H1 (cell line): ENCODE results near the gene CFAP210. TPM values are rescaled to one million over a fixed set of nuclear protein-coding genes. Genes with fewer than 3 reads are reported as not detected.

Experiments used
- CTCF ChIA-PET: fragments of 300-600 bp; sonication (Branson Sonifier 250); formaldehyde crosslinking; loops from one replicate; lab custom pipeline; 2021; ENCODE audit not compliant: partially characterized antibody; lab: Charles Lee
- POLR2A ChIA-PET: fragments of 300-600 bp; sonication (Branson Sonifier 250); formaldehyde crosslinking; loops from one replicate; lab custom pipeline; 2021; ENCODE audit warnings: inconsistent platforms; ENCODE audit not compliant: partially characterized antibody; lab: Charles Lee
- DNase-seq, 2 experiments: peaks; one replicate each; pipeline versions ENCODE4 v3.0.0 to v3.0.0-alpha.2; 2010 to 2022; ENCODE audit warnings: low spot score in 2 of 2, low read depth in 1 of 2, mixed read lengths in 1 of 2
- FAIRE-seq: peaks from 2 replicates; lab custom pipeline; 2011; peaks lifted over from hg19 to GRCh38; lab: Jason Lieb, UNC
- H2AFZ ChIP-seq: 2 replicates; pipeline ENCODE4 v1.8.1; 2012; ENCODE audit warnings: low read length, inconsistent platforms
- H2AK5ac ChIP-seq: 2 replicates; pipeline ENCODE4 v1.6.1; 2013; ENCODE audit warnings: low read depth, low read length
- H2BK120ac ChIP-seq: replicated peaks from 2 replicates; pipeline ENCODE3; 2013; ENCODE audit warnings: low read depth, low read length, inconsistent platforms
- H2BK12ac ChIP-seq: 2 replicates; pipeline ENCODE4 v1.6.1; 2013; ENCODE audit warnings: low read depth, low read length
- H2BK15ac ChIP-seq: 2 replicates; pipeline ENCODE4 v1.6.1; 2013; ENCODE audit warnings: low read length
- H2BK20ac ChIP-seq: 2 replicates; pipeline ENCODE4 v1.6.1; 2013; ENCODE audit warnings: low read length
- H2BK5ac ChIP-seq: 2 replicates; pipeline ENCODE4 v1.6.1; 2013; ENCODE audit warnings: low read depth, low read length
- H3K14ac ChIP-seq: 2 replicates; pipeline ENCODE4 v1.6.1; 2013; ENCODE audit warnings: inconsistent platforms; ENCODE audit not compliant: insufficient read length
- H3K18ac ChIP-seq: 2 replicates; pipeline ENCODE4 v1.6.1; 2013; ENCODE audit warnings: low read length; ENCODE audit errors: extremely low read depth
- H3K23ac ChIP-seq: 2 replicates; pipeline ENCODE4 v1.6.1; 2013; ENCODE audit warnings: inconsistent platforms; ENCODE audit not compliant: insufficient read length
- H3K23me2 ChIP-seq: 2 replicates; pipeline ENCODE4 v1.6.1; 2013; ENCODE audit warnings: low read depth, low read length
- H3K27ac ChIP-seq: 2 replicates; pipeline ENCODE4 v1.6.1; 2011; ENCODE audit warnings: low read depth, low read length, inconsistent platforms
- H3K27me3 ChIP-seq, 4 experiments: replicated peaks in 1 of 4; 1 replicate in 1 of 4; 2 replicates in 3 of 4; pipeline versions ENCODE4 v1.6.1 to v1.8.1; 2011 to 2013; ENCODE audit warnings: low read length in 3 of 4, mild to moderate bottlenecking in 3 of 4, inconsistent platforms in 2 of 4, mixed read lengths in 2 of 4, moderate library complexity in 1 of 4; ENCODE audit not compliant: control insufficient read depth in 3 of 4, insufficient read depth in 3 of 4; ENCODE audit errors: extremely low read depth in 1 of 4
- H3K36me3 ChIP-seq, 4 experiments: 2 replicates each; pipeline versions ENCODE4 v1.6.1 to v1.8.1; 2011 to 2013; ENCODE audit warnings: mild to moderate bottlenecking in 4 of 4, low read length in 3 of 4, moderate library complexity in 2 of 4, control low read depth in 1 of 4, inconsistent platforms in 1 of 4; ENCODE audit not compliant: insufficient read depth in 4 of 4, control insufficient read depth in 2 of 4
- H3K4ac ChIP-seq: replicated peaks from 2 replicates; pipeline ENCODE3; 2013; ENCODE audit warnings: low read length, low read depth, mixed read lengths, inconsistent platforms; ENCODE audit not compliant: insufficient read length
- H3K4me1 ChIP-seq, 4 experiments: replicated peaks in 1 of 4; 1 replicate in 1 of 4; 2 replicates in 3 of 4; pipeline versions ENCODE4 v1.6.1 to v1.8.1; 2011 to 2013; ENCODE audit warnings: low read length in 3 of 4, inconsistent platforms in 2 of 4, mixed read lengths in 1 of 4; ENCODE audit not compliant: insufficient read depth in 4 of 4, control insufficient read depth in 3 of 4
- H3K4me2 ChIP-seq, 2 experiments: 2 replicates each; pipeline versions ENCODE4 v1.6.1 to v1.8.1; 2011 to 2013; ENCODE audit warnings: low read depth in 2 of 2, low read length in 2 of 2, control low read depth in 1 of 2, inconsistent platforms in 1 of 2, mild to moderate bottlenecking in 1 of 2; ENCODE audit not compliant: insufficient read depth in 1 of 2
- H3K4me3 ChIP-seq, 4 experiments: fragments of 200-600, 300-600 bp in 1 of 4; sonication (generic), shearing (Covaris generic), sonication (Bioruptor Twin) in 1 of 4; 2 replicates each; pipeline versions ENCODE4 v1.5.1 to v1.8.1; 2011 to 2016; ENCODE audit warnings: low read length in 4 of 4, low read depth in 3 of 4, control low read depth in 2 of 4, inconsistent platforms in 2 of 4, mild to moderate bottlenecking in 2 of 4, mixed read lengths in 1 of 4, moderate library complexity in 1 of 4; ENCODE audit not compliant: insufficient read depth in 2 of 4; ENCODE audit errors: extremely low read depth in 1 of 4
- H3K56ac ChIP-seq: replicated peaks from 2 replicates; pipeline ENCODE3; 2013; ENCODE audit warnings: low read depth, mild to moderate bottlenecking, mixed read lengths, low read length, inconsistent platforms; ENCODE audit not compliant: insufficient read length
- H3K79me1 ChIP-seq: 2 replicates; pipeline ENCODE4 v1.6.1; 2013; ENCODE audit warnings: low read depth, low read length, control low read depth
- H3K79me2 ChIP-seq, 2 experiments: 2 replicates each; pipeline versions ENCODE4 v1.6.1 to v1.8.1; 2012 to 2013; ENCODE audit warnings: low read length in 2 of 2, mild to moderate bottlenecking in 2 of 2, inconsistent platforms in 1 of 2; ENCODE audit not compliant: insufficient read depth in 2 of 2, control insufficient read depth in 1 of 2
- H3K9ac ChIP-seq, 4 experiments: replicated peaks in 1 of 4; 1 replicate in 1 of 4; 2 replicates in 3 of 4; pipeline versions ENCODE4 v1.6.1 to v1.8.1; 2011 to 2013; ENCODE audit warnings: low read depth in 3 of 4, low read length in 3 of 4, control low read depth in 2 of 4, mild to moderate bottlenecking in 2 of 4, moderate library complexity in 2 of 4, inconsistent platforms in 1 of 4; ENCODE audit errors: extremely low read depth in 1 of 4
- H3K9me3 ChIP-seq, 2 experiments: 2 replicates each; pipeline versions ENCODE4 v1.6.1 to v1.8.1; 2012 to 2013; ENCODE audit warnings: mild to moderate bottlenecking in 2 of 2, moderate library complexity in 2 of 2, control low read depth in 1 of 2, inconsistent platforms in 1 of 2, low read depth in 1 of 2, low read length in 1 of 2, mixed read lengths in 1 of 2; ENCODE audit not compliant: insufficient read depth in 2 of 2
- H4K20me1 ChIP-seq, 2 experiments: replicated peaks in 1 of 2; 2 replicates each; pipeline versions ENCODE3 to v1.8.1; 2011 to 2013; ENCODE audit warnings: inconsistent platforms in 2 of 2, low read length in 2 of 2, mild to moderate bottlenecking in 1 of 2; ENCODE audit not compliant: insufficient read depth in 2 of 2, control insufficient read depth in 1 of 2
- H4K5ac ChIP-seq: 2 replicates; pipeline ENCODE4 v1.6.1; 2013; ENCODE audit warnings: low read length, low read depth, mixed read lengths, inconsistent platforms; ENCODE audit not compliant: insufficient read length
- H4K8ac ChIP-seq: 2 replicates; pipeline ENCODE4 v1.8.0; 2013; ENCODE audit warnings: mild to moderate bottlenecking, moderate library complexity, low read length, inconsistent platforms; ENCODE audit not compliant: insufficient read depth; ENCODE audit errors: extremely low read depth
- H4K91ac ChIP-seq: replicated peaks from 2 replicates; pipeline ENCODE3; 2013; ENCODE audit warnings: low read length, mixed read lengths, inconsistent platforms; ENCODE audit not compliant: insufficient read length
- BCL11A ChIP-seq, 2 experiments: IDR thresholded peaks; one replicate each; pipeline ENCODE4 v1.6.1; 2011; ENCODE audit warnings: low read depth in 2 of 2, low read length in 2 of 2, mild to moderate bottlenecking in 2 of 2
- CBX5 ChIP-seq: fragments of 300-800, 300-1000 bp; sonication (generic); IDR thresholded peaks from 2 replicates; pipeline ENCODE4 v1.7.1; 2016; ENCODE audit warnings: antibody characterized with exemption, low read length, low read depth
- CHD2 ChIP-seq: IDR thresholded peaks from 2 replicates; pipeline ENCODE4 v1.6.1; 2012; ENCODE audit warnings: low read length, improper control_type of control experiment
- CTBP2 ChIP-seq: IDR thresholded peaks from 2 replicates; pipeline ENCODE4 v1.7.0; 2011; ENCODE audit warnings: borderline replicate concordance, mild to moderate bottlenecking, moderate library complexity, mixed read lengths, low read length; ENCODE audit not compliant: insufficient read depth, insufficient read length
- EP300 ChIP-seq, 2 experiments: IDR thresholded peaks; 1 replicate in 1 of 2; 2 replicates in 1 of 2; pipeline ENCODE4 v1.6.1; 2011 to 2012; ENCODE audit warnings: low read depth in 2 of 2, low read length in 2 of 2, mild to moderate bottlenecking in 2 of 2, borderline replicate concordance in 1 of 2, inconsistent platforms in 1 of 2, moderate library complexity in 1 of 2
- KDM5A ChIP-seq: fragments of 200-600 bp; IDR thresholded peaks from 2 replicates; pipeline ENCODE4 v1.7.1; 2012; ENCODE audit warnings: mild to moderate bottlenecking, low read length, inconsistent platforms, mixed read lengths
- MAFK ChIP-seq: IDR thresholded peaks from 2 replicates; pipeline ENCODE4 v1.6.1; 2012; ENCODE audit warnings: low read depth, mild to moderate bottlenecking, improper control_type of control experiment, low read length
- NRF1 ChIP-seq: IDR thresholded peaks from 2 replicates; pipeline ENCODE4 v1.6.1; 2011; ENCODE audit warnings: mild to moderate bottlenecking, low read depth, low read length, improper control_type of control experiment
- POU5F1 ChIP-seq: IDR thresholded peaks from 2 replicates; pipeline ENCODE4 v1.6.1; 2011; ENCODE audit warnings: low read depth, mild to moderate bottlenecking, low read length, moderate library complexity
- SIN3A ChIP-seq, 2 experiments: IDR thresholded peaks in 1 of 2; conservative IDR thresholded peaks in 1 of 2; 2 replicates each; pipeline ENCODE4 v1.6.1; 2011 to 2012; ENCODE audit warnings: low read length in 2 of 2, improper control_type of control experiment in 1 of 2, low read depth in 1 of 2, mild to moderate bottlenecking in 1 of 2
- TCF12 ChIP-seq: IDR thresholded peaks from 2 replicates; pipeline ENCODE4 v1.6.1; 2011; ENCODE audit warnings: low read depth, mild to moderate bottlenecking, low read length
- TEAD4 ChIP-seq: IDR thresholded peaks from 2 replicates; pipeline ENCODE4 v1.6.1; 2012; ENCODE audit warnings: low read depth, low read length, inconsistent platforms, mixed read lengths
- WGBS, 2 experiments: shearing (Covaris generic) in 1 of 2; methylation state at CpG; one replicate each; pipeline versions ENCODE4 v1.1.6 to v1.1.7; 2013 to 2015; ENCODE audit warnings: low lambda C conversion rate in 2 of 2, mixed read lengths in 2 of 2, inconsistent platforms in 1 of 2, low coverage in 1 of 2, missing lambda C conversion rate in 1 of 2; ENCODE audit not compliant: insufficient replicate concordance in 2 of 2, insufficient coverage in 1 of 2, insufficient read length in 1 of 2; ENCODE audit errors: extremely low coverage in 1 of 2, missing lambda C conversion rate in 1 of 2; 5-methylcytosine and 5-hydroxymethylcytosine counted together
- polyA plus RNA-seq, 7 experiments: library from polyadenylated mRNA; depleted of rRNA in 3 of 7; stranded (reverse) in 5 of 7; unstranded in 2 of 7; fragments of >200 nt in 5 of 7; fragments of 200-250 nt in 2 of 7; gene quantifications; 1 replicate in 5 of 7; 2 replicates in 1 of 7; 4 replicates in 1 of 7; pipeline versions ENCODE4 v1.2.1 to v1.2.3, GENCODE V29; 2011 to 2013; ENCODE audit warnings: missing spikeins in 2 of 7, mixed read lengths in 2 of 7
- total RNA-seq: library from RNA; stranded (reverse); fragmentation: NEBNext Ultra II Directional; extraction: Animal tissue kit (Norgen Biotek cat#: 25700); gene quantifications from 2 replicates; pipeline ENCODE4 v1.2.1, GENCODE V29; 2021

Gene CFAP210
- total and polyA plus RNA-seq, 2 of the 8 experiments (the other 6 are each of a cell fraction or from before 2014, with no cell fraction given): 0.06 to 0.37 TPM

DNA sequence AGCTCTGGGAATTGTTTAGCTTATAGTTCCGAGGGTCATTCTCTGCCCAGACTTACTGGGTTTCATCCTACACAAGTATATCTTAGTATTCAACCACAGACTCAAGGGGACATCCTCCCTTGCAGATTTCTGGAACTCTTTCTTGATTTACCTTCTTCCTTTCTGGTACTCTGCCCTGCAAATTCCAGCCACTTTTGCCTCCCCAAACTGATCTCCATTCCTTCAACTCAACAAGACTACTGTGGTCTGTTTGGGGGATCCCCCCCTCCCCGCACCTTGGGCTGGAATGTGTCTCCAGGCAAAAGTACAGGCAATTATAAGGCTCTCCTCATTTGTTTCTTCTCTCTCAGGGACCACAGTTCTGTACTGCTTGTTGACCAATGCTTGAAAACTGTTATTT lies 13.4 kb upstream of the CFAP210 start:
- H3K4me2 ChIP-seq: no peak overlapping the region
- H3K27ac ChIP-seq: no peak overlapping the region
- H3K4me1 ChIP-seq: peaks cover 0 to 6% (median 3%) of the 10 kb centered on the region in 4 experiments; a peak in 1 of 7 replicates
- no peak overlapping the region for H3K18ac ChIP-seq
- no peak overlapping the region for H3K4ac ChIP-seq
- H3K23ac ChIP-seq: no peak overlapping the region
- H4K20me1 ChIP-seq: no peaks in the 10 kb centered on the region
- no peak overlapping the region for H3K9ac ChIP-seq
- no peaks in the 10 kb centered on the region for H3K27me3 ChIP-seq
- H2BK120ac ChIP-seq: no peak overlapping the region
- H3K9me3 ChIP-seq: no peaks in the 10 kb centered on the region; a peak in 1 of 4 replicates
- H2BK20ac ChIP-seq: no peak overlapping the region
- 100% methylated on average over 2 of the region's 2 CpGs; no CpG with 5 or more reads in 1 of the 2 experiments for WGBS, 2 experiments
- H2BK12ac ChIP-seq: no peak overlapping the region
- no peak overlapping the region for H4K8ac ChIP-seq
- no peak overlapping the region for H3K56ac ChIP-seq
- no peak overlapping the region for H4K5ac ChIP-seq
- no peaks in the 10 kb centered on the region for H3K79me1 ChIP-seq
- TF ChIP-seq EP300 (IDR thresholded peaks at IDR 0.05; ENCODE audit: borderline replicate concordance in 1 of 2, low read depth in 2 of 2, low read length in 2 of 2) (no peak), BCL11A (IDR thresholded peaks at IDR 0.05; ENCODE audit: low read depth in 2 of 2, low read length in 2 of 2) (no peak), KDM5A (no peak), MAFK (no peak), TEAD4 (no peak), CHD2 (no peak), POU5F1 (no peak), TCF12 (no peak), NRF1 (no peak), CTBP2 (no peak), CBX5 (no peak), SIN3A (conservative IDR thresholded peaks at IDR 0.05 in 1 of 2, IDR thresholded peaks at IDR 0.05 in 1 of 2; ENCODE audit: low read depth in 1 of 2, low read length in 2 of 2) (no peak)
- no peak overlapping the region for H2BK5ac ChIP-seq
- H2AFZ ChIP-seq: no peak overlapping the region
- DNase-seq: no peak
- ChIA-PET CTCF (no interaction called here), POLR2A (interaction anchor here (2.1 kb wide), 1 partner anchor 8 kb away, joined by 10 read pairs; no protein-coding TSS in a partner anchor)
- FAIRE-seq: no peak
- no peak overlapping the region for H4K91ac ChIP-seq
- no peak overlapping the region for H3K4me3 ChIP-seq
- H3K23me2 ChIP-seq: no peaks in the 10 kb centered on the region
- no peak overlapping the region for H2BK15ac ChIP-seq
- H3K14ac ChIP-seq: no peak overlapping the region
- H3K79me2 ChIP-seq: no peaks in the 10 kb centered on the region
- H2AK5ac ChIP-seq: no peak overlapping the region
- H3K36me3 ChIP-seq: no peaks in the 10 kb centered on the region; a peak in 1 of 8 replicates
